Rectal smooth muscle tissue (tissue), 1 donor: ENCODE results near the gene RNF212.

ENCODE experiments used
- H3K27ac ChIP-seq: one replicate; pipeline ENCODE4 v1.7.0; 2013; ENCODE audit warnings: low read depth, low read length, inconsistent platforms
- H3K27me3 ChIP-seq: one replicate; pipeline ENCODE4 v1.7.0; 2013; ENCODE audit warnings: low read length; ENCODE audit not compliant: control insufficient read depth, insufficient read depth
- H3K36me3 ChIP-seq: one replicate; pipeline ENCODE4 v1.7.0; 2013; ENCODE audit warnings: low read length; ENCODE audit not compliant: control insufficient read depth, insufficient read depth
- H3K4me1 ChIP-seq: one replicate; pipeline ENCODE4 v1.7.0; 2013; ENCODE audit warnings: low read length; ENCODE audit not compliant: control insufficient read depth, insufficient read depth
- H3K4me3 ChIP-seq: one replicate; pipeline ENCODE4 v1.7.0; 2013; ENCODE audit warnings: low read length
- H3K9ac ChIP-seq: one replicate; pipeline ENCODE4 v1.7.0; 2013; ENCODE audit warnings: low read length

RNF212 gene

GRCh38 chr4:1111259-1111809, 2.0 kb downstream of the RNF212 start:
- H3K4me1 ChIP-seq: no peaks in the 10 kb centered on the region
- no peak overlapping the region for H3K27ac ChIP-seq
- no peak overlapping the region for H3K9ac ChIP-seq
- no peaks in the 10 kb centered on the region for H3K27me3 ChIP-seq
- H3K36me3 ChIP-seq: no peaks in the 10 kb centered on the region
- no peak overlapping the region for H3K4me3 ChIP-seq

GRCh38 chr4:1109898-1110506, 3.4 kb downstream of the RNF212 start:
- H3K4me1 ChIP-seq: no peaks in the 10 kb centered on the region
- no peaks in the 10 kb centered on the region for H3K27me3 ChIP-seq
- no peak overlapping the region for H3K27ac ChIP-seq
- H3K36me3 ChIP-seq: no peaks in the 10 kb centered on the region
- H3K9ac ChIP-seq: no peak overlapping the region
- no peak overlapping the region for H3K4me3 ChIP-seq

- Histone ChIP-seq H3K9ac (no peak overlapping the region), H3K27me3 (no peaks in the 10 kb centered on the region), H3K4me3 (no peak overlapping the region), H3K36me3 (no peaks in the 10 kb centered on the region), H3K4me1 (no peaks in the 10 kb centered on the region), H3K27ac (no peak overlapping the region)
Measured at GRCh38 chr4:1109333-1109732, 4.0 kb downstream of the RNF212 start.

- no peaks in the 10 kb centered on the region for H3K4me1 ChIP-seq
- no peak overlapping the region for H3K9ac ChIP-seq
- no peak overlapping the region for H3K4me3 ChIP-seq
- H3K36me3 ChIP-seq: no peaks in the 10 kb centered on the region
- no peaks in the 10 kb centered on the region for H3K27me3 ChIP-seq
- no peak overlapping the region for H3K27ac ChIP-seq
Measured at GRCh38 chr4:1105662-1106061, 7.7 kb downstream of the RNF212 start.

GRCh38 chr4:1105067-1105466, 8.3 kb downstream of the RNF212 start:
- no peak overlapping the region for H3K9ac ChIP-seq
- H3K36me3 ChIP-seq: no peaks in the 10 kb centered on the region
- H3K4me1 ChIP-seq: no peaks in the 10 kb centered on the region
- H3K4me3 ChIP-seq: no peak overlapping the region
- H3K27me3 ChIP-seq: no peaks in the 10 kb centered on the region
- H3K27ac ChIP-seq: no peak overlapping the region

GRCh38 chr4:1104647-1105046, 8.7 kb downstream of the RNF212 start:
- no peaks in the 10 kb centered on the region for H3K4me1 ChIP-seq
- no peaks in the 10 kb centered on the region for H3K27me3 ChIP-seq
- H3K4me3 ChIP-seq: no peak overlapping the region
- H3K36me3 ChIP-seq: no peaks in the 10 kb centered on the region
- H3K27ac ChIP-seq: no peak overlapping the region
- H3K9ac ChIP-seq: no peak overlapping the region

GRCh38 chr4:1099684-1100335, 13.6 kb downstream of the RNF212 start:
- Histone ChIP-seq H3K27ac (no peak overlapping the region), H3K27me3 (no peaks in the 10 kb centered on the region), H3K36me3 (no peaks in the 10 kb centered on the region), H3K4me1 (no peaks in the 10 kb centered on the region), H3K4me3 (no peak overlapping the region), H3K9ac (no peak overlapping the region)

GRCh38 chr4:1099270-1099669, 14.1 kb downstream of the RNF212 start:
- no peak overlapping the region for H3K4me3 ChIP-seq
- H3K27me3 ChIP-seq: no peaks in the 10 kb centered on the region
- no peaks in the 10 kb centered on the region for H3K4me1 ChIP-seq
- H3K27ac ChIP-seq: no peak overlapping the region
- H3K36me3 ChIP-seq: no peaks in the 10 kb centered on the region
- no peak overlapping the region for H3K9ac ChIP-seq

- H3K27me3 ChIP-seq: no peaks in the 10 kb centered on the region
- H3K4me3 ChIP-seq: no peak overlapping the region
- no peak overlapping the region for H3K27ac ChIP-seq
- no peaks in the 10 kb centered on the region for H3K4me1 ChIP-seq
- no peaks in the 10 kb centered on the region for H3K36me3 ChIP-seq
- H3K9ac ChIP-seq: no peak overlapping the region
Measured at GRCh38 chr4:1098311-1098925, 14.9 kb downstream of the RNF212 start.

GRCh38 chr4:1097553-1097952, 15.8 kb downstream of the RNF212 start:
- H3K36me3 ChIP-seq: no peaks in the 10 kb centered on the region
- no peak overlapping the region for H3K27ac ChIP-seq
- no peaks in the 10 kb centered on the region for H3K4me1 ChIP-seq
- no peak overlapping the region for H3K4me3 ChIP-seq
- no peak overlapping the region for H3K9ac ChIP-seq
- no peaks in the 10 kb centered on the region for H3K27me3 ChIP-seq

- H3K4me3 ChIP-seq: no peak overlapping the region
- H3K27me3 ChIP-seq: no peaks in the 10 kb centered on the region
Measured at GRCh38 chr4:1096841-1097240, 16.5 kb downstream of the RNF212 start.

GRCh38 chr4:1094336-1094690, 19.1 kb downstream of the RNF212 start:
- no peak overlapping the region for H3K27ac ChIP-seq

More at GRCh38 chr4:1096841-1097240, 16.5 kb downstream of the RNF212 start:
- H3K36me3 ChIP-seq: no peaks in the 10 kb centered on the region
- H3K27ac ChIP-seq: no peak overlapping the region
- H3K4me1 ChIP-seq: no peaks in the 10 kb centered on the region
- H3K9ac ChIP-seq: no peak overlapping the region

More at GRCh38 chr4:1094336-1094690, 19.1 kb downstream of the RNF212 start:
- H3K4me3 ChIP-seq: no peak overlapping the region
- no peak overlapping the region for H3K9ac ChIP-seq
- no peaks in the 10 kb centered on the region for H3K36me3 ChIP-seq
- H3K4me1 ChIP-seq: no peaks in the 10 kb centered on the region
- H3K27me3 ChIP-seq: no peaks in the 10 kb centered on the region
